GM18505 (cell line): ENCODE measurements around the gene TMEM97.

Source experiments
- ATAC-seq: cut with Tn5 transposase; IDR thresholded peaks from one replicate; pipeline ENCODE4 v1.9.1; 2021; ENCODE audit not compliant: unreplicated experiment
- POLR2A ChIP-seq: IDR thresholded peaks from 4 replicates; pipeline ENCODE4 v1.6.1; 2011; ENCODE audit warnings: borderline replicate concordance; ENCODE audit not compliant: insufficient read depth, insufficient read length; ENCODE audit errors: extremely low read depth

Gene TMEM97

GRCh38 chr17:28295677-28296578 lies 23.1 kb upstream of the TMEM97 start:
- TF ChIP-seq POLR2A: no peak
- no peak for ATAC-seq

- TF ChIP-seq POLR2A: no peak
- ATAC-seq: no peak
Measured at GRCh38 chr17:28298449-28298848, 20.6 kb upstream of the TMEM97 start.

- TF ChIP-seq POLR2A: no peak
- no peak for ATAC-seq
Measured at GRCh38 chr17:28306954-28307401, 12.0 kb upstream of the TMEM97 start.

GRCh38 chr17:28313841-28314240 lies 5.2 kb upstream of the TMEM97 start:
- no peak for ATAC-seq
- TF ChIP-seq POLR2A: no peak

GRCh38 chr17:28315846-28316705 lies 2.9 kb upstream of the TMEM97 start:
- ATAC-seq: no peak
- no peak for TF ChIP-seq POLR2A

- no peak for TF ChIP-seq POLR2A
- ATAC-seq: no peak
Measured at GRCh38 chr17:28317099-28317965, 1.7 kb upstream of the TMEM97 start.

- no peak for TF ChIP-seq POLR2A
- peak; percentile 13 for ATAC-seq
Measured at GRCh38 chr17:28317966-28318758, 838 bp upstream of the TMEM97 start.

- ATAC-seq: no peak
- TF ChIP-seq POLR2A: no peak
Measured at GRCh38 chr17:28319598-28319935, 567 bp downstream of the TMEM97 start.

GRCh38 chr17:28320215-28321061 lies 1.4 kb downstream of the TMEM97 start:
- TF ChIP-seq POLR2A: no peak
- no peak for ATAC-seq

GRCh38 chr17:28324267-28324745 lies 5.3 kb downstream of the TMEM97 start:
- no peak for ATAC-seq
- no peak for TF ChIP-seq POLR2A

- ATAC-seq: no peak
- TF ChIP-seq POLR2A: no peak
Measured at GRCh38 chr17:28324781-28325180, 5.8 kb downstream of the TMEM97 start.

- no peak for TF ChIP-seq POLR2A
- no peak for ATAC-seq
Measured at GRCh38 chr17:28325211-28325610, 6.2 kb downstream of the TMEM97 start.

- TF ChIP-seq POLR2A: no peak
- ATAC-seq: no peak
Measured at GRCh38 chr17:28326114-28326513, 7.1 kb downstream of the TMEM97 start.
